GM12878 (cell line): ENCODE results near the gene ALX4. TPM values are rescaled to one million over a fixed set of nuclear protein-coding genes. Genes with fewer than 3 reads are reported as not detected.

ENCODE experiments used
- ATAC-seq: fragments of 200-7000 bp; cut with Tn5 transposase; 3 replicates; pipeline ENCODE4 v1.9.1; 2020; ENCODE audit warnings: mild to moderate bottlenecking, moderate library complexity
- BruUV-seq: library from RNA; stranded (reverse); fragments of 400-500 nt; replicated peaks from 2 replicates; lab custom pipeline; 2021; lab: Mats Ljungman, UMichigan
- CTCF ChIA-PET: fragments of 300-600 bp; sonication (Branson Sonifier 250); formaldehyde crosslinking; extraction: SDS; loops from one replicate; lab custom pipeline; 2021; ENCODE audit warnings: inconsistent platforms; lab: Yijun Ruan, JAX
- POLR2A ChIA-PET: fragments of 350-600 bp; formaldehyde crosslinking; extraction: SDS; loops from one replicate; lab custom pipeline; 2021; ENCODE audit warnings: inconsistent platforms; lab: Charles Lee
- RAD21 ChIA-PET: fragments of 300-600 bp; sonication (Branson Sonifier 250); formaldehyde crosslinking; loops from one replicate; lab custom pipeline; 2023; ENCODE audit warnings: antibody characterized with exemption; ENCODE audit not compliant: unreplicated experiment; lab: Charles Lee
- SMC1A ChIA-PET: fragments of 300-600 bp; sonication (Branson Sonifier 250); formaldehyde crosslinking; loops from one replicate; lab custom pipeline; 2023; ENCODE audit not compliant: unreplicated experiment, uncharacterized antibody; lab: Charles Lee
- DNase-seq: peaks from one replicate; pipeline ENCODE4 v3.0.0-alpha.2; 2011; ENCODE audit warnings: low read depth, low spot score
- FAIRE-seq: peaks from 3 replicates; lab custom pipeline; 2011; peaks lifted over from hg19 to GRCh38; lab: Jason Lieb, UNC
- H2AFZ ChIP-seq: 2 replicates; pipeline ENCODE4 v1.6.0; 2011; ENCODE audit warnings: low read depth, low read length, control low read depth; ENCODE audit not compliant: control insufficient read depth
- H3K27ac ChIP-seq: 2 replicates; pipeline ENCODE4 v1.5.1; 2011; ENCODE audit warnings: control low read depth; ENCODE audit not compliant: control insufficient read depth, insufficient read depth
- H3K27me3 ChIP-seq, 2 experiments: replicated peaks in 1 of 2; 2 replicates each; pipeline versions ENCODE4 v1.6.0 to v1.6.1; 2011; ENCODE audit warnings: low read length in 1 of 2; ENCODE audit not compliant: control insufficient read depth in 2 of 2, insufficient read depth in 2 of 2
- H3K36me3 ChIP-seq, 2 experiments: 2 replicates each; pipeline ENCODE4 v1.5.1; 2011; ENCODE audit warnings: low read length in 1 of 2; ENCODE audit not compliant: control insufficient read depth in 2 of 2, insufficient read depth in 2 of 2
- H3K4me1 ChIP-seq: 2 replicates; pipeline ENCODE4 v1.6.1; 2011; ENCODE audit warnings: mild to moderate bottlenecking, low read length, moderate library complexity, mixed read lengths; ENCODE audit not compliant: control insufficient read depth, insufficient read depth
- H3K4me2 ChIP-seq: 2 replicates; pipeline ENCODE4 v1.6.0; 2011; ENCODE audit warnings: control low read depth; ENCODE audit not compliant: control insufficient read depth, insufficient read depth
- H3K4me3 ChIP-seq: fragments of 200-600 bp; sonication (generic); 2 replicates; pipeline ENCODE4 v1.5.1; 2016
- H3K79me2 ChIP-seq: 2 replicates; pipeline ENCODE4 v1.6.0; 2011; ENCODE audit warnings: low read length; ENCODE audit not compliant: control insufficient read depth, insufficient read depth
- H3K9ac ChIP-seq: 2 replicates; pipeline ENCODE4 v1.8.0; 2011; ENCODE audit warnings: low read length, control low read depth, mixed read lengths; ENCODE audit not compliant: control insufficient read depth, insufficient read depth
- H3K9me3 ChIP-seq: replicated peaks from 3 replicates; pipeline ENCODE4 v1.5.1; 2011; ENCODE audit warnings: mild to moderate bottlenecking, low read length; ENCODE audit not compliant: control insufficient read depth, insufficient read depth
- H4K20me1 ChIP-seq: 2 replicates; pipeline ENCODE4 v1.6.0; 2011; ENCODE audit not compliant: control insufficient read depth, insufficient read depth
- BACH1 ChIP-seq: fragments of 450-650 bp; IDR thresholded peaks from 2 replicates; pipeline ENCODE4 v1.6.1; 2017; ENCODE audit warnings: mild to moderate bottlenecking, borderline replicate concordance
- CEBPB ChIP-seq, 2 experiments: fragments of 150-350 bp in 1 of 2; IDR thresholded peaks; 2 replicates each; pipeline ENCODE4 v1.6.1; 2012 to 2014; ENCODE audit warnings: low read depth in 2 of 2, low read length in 2 of 2, borderline replicate concordance in 1 of 2, inconsistent platforms in 1 of 2
- CHD4 ChIP-seq: fragments of 200-600 bp; sonication (generic); IDR thresholded peaks from 2 replicates; pipeline ENCODE4 v1.6.1; 2016; ENCODE audit warnings: mild to moderate bottlenecking
- ETV6 ChIP-seq, 2 experiments: fragments of 450-650 bp in 1 of 2; IDR thresholded peaks in 1 of 2; conservative IDR thresholded peaks in 1 of 2; 2 replicates each; pipeline ENCODE4 v1.6.1; 2014; ENCODE audit warnings: antibody characterized with exemption in 1 of 2, borderline replicate concordance in 1 of 2, low read depth in 1 of 2, mild to moderate bottlenecking in 1 of 2, moderate library complexity in 1 of 2
- EZH2 ChIP-seq: IDR thresholded peaks from 2 replicates; pipeline ENCODE4 v1.6.1; 2012; ENCODE audit warnings: low read depth, mild to moderate bottlenecking, control low read depth, inconsistent platforms, low read length, borderline replicate concordance; ENCODE audit not compliant: control insufficient read depth
- HDGF ChIP-seq: fragments of 450-650 bp; IDR thresholded peaks from 2 replicates; pipeline ENCODE4 v1.6.1; 2016; ENCODE audit warnings: antibody characterized with exemption
- IKZF2 ChIP-seq, 2 experiments: fragments of 450-650 bp; IDR thresholded peaks; 2 replicates each; pipeline ENCODE4 v1.6.1; 2017; ENCODE audit warnings: mild to moderate bottlenecking in 2 of 2, moderate library complexity in 2 of 2
- MTA2 ChIP-seq: fragments of 450-650 bp; IDR thresholded peaks from 2 replicates; pipeline ENCODE4 v1.6.1; 2016; ENCODE audit warnings: low read depth, mild to moderate bottlenecking, moderate library complexity
- NFYA ChIP-seq: IDR thresholded peaks from 2 replicates; pipeline ENCODE4 v1.6.1; 2011; ENCODE audit warnings: low read depth, mild to moderate bottlenecking, low read length, improper control_type of control experiment, borderline replicate concordance
- NR2C1 ChIP-seq: fragments of 450-650 bp; IDR thresholded peaks from 2 replicates; pipeline ENCODE4 v1.6.1; 2017; ENCODE audit warnings: antibody characterized with exemption, mild to moderate bottlenecking, moderate library complexity
- SMAD5 ChIP-seq: IDR thresholded peaks from 2 replicates; pipeline ENCODE4 v1.6.1; 2016; ENCODE audit warnings: antibody characterized with exemption, low read depth
- TARDBP ChIP-seq: IDR thresholded peaks from 2 replicates; pipeline ENCODE4 v1.6.1; 2016; ENCODE audit warnings: borderline replicate concordance
- ZNF217 ChIP-seq: fragments of 450-650 bp; IDR thresholded peaks from 2 replicates; pipeline ENCODE4 v1.6.1; 2017; ENCODE audit warnings: antibody characterized with exemption, mild to moderate bottlenecking
- WGBS: methylation state at CpG from one replicate; pipeline ENCODE4 v1.1.6; 2016; ENCODE audit warnings: low lambda C conversion rate; ENCODE audit not compliant: insufficient replicate concordance, insufficient coverage; ENCODE audit errors: missing lambda C conversion rate; 5-methylcytosine and 5-hydroxymethylcytosine counted together
- in situ Hi-C: fragments of 300-500 bp; cut with MboI; formaldehyde crosslinking; loops from 9 replicates; pipeline ENCODE4 v1.14.3; 2018; ENCODE audit warnings: mixed read lengths
- intact Hi-C: fragments of 100-400 bp; cut with micrococcal nuclease; formaldehyde crosslinking; loops from one replicate; pipeline ENCODE4 v1.14.2; 2022; ENCODE audit not compliant: unreplicated experiment
- polyA plus RNA-seq, 11 experiments: library from polyadenylated mRNA; depleted of rRNA in 4 of 11; unstranded in 6 of 11; stranded (reverse) in 5 of 11; fragments of >200 nt; fragmentation: Nextera tagmentation in 4 of 11; fragmentation: Illumina TruSeq in 1 of 11; extraction: Ambion mirVana in 4 of 11; extraction: Trizol in 1 of 11; gene quantifications; 1 replicate in 1 of 11; 2 replicates in 10 of 11; pipeline versions ENCODE4 v1.2.1 to v1.2.3, GENCODE V29; 2011 to 2016; ENCODE audit warnings: inconsistent platforms in 2 of 11, missing spikeins in 2 of 11, low read depth in 1 of 11
- total RNA-seq, 4 experiments: library from RNA; depleted of rRNA in 3 of 4; stranded (reverse); fragments of >200 nt in 3 of 4; fragmentation: Illumina TruSeq in 1 of 4; extraction: Trizol in 1 of 4; gene quantifications; 2 replicates each; pipeline versions ENCODE4 v1.2.1 to v1.2.3, GENCODE V29; 2013 to 2021
- TF ChIP-seq, protein P1 (sequence below): fragments of 450-650 bp; IDR thresholded peaks from 2 replicates; pipeline ENCODE4 v1.6.1; 2018; ENCODE audit warnings: mild to moderate bottlenecking, low read depth, moderate library complexity; ENCODE audit not compliant: partially characterized antibody
- TF ChIP-seq, protein P2 (sequence below): IDR thresholded peaks from 2 replicates; pipeline ENCODE4 v1.6.1; 2011; ENCODE audit warnings: borderline replicate concordance, low read depth, mild to moderate bottlenecking, moderate library complexity, low read length; ENCODE audit not compliant: insufficient read depth, poor library complexity, severe bottlenecking
- TF ChIP-seq, protein P3 (sequence below): fragments of 450-650 bp; IDR thresholded peaks from 2 replicates; pipeline ENCODE4 v1.6.1; 2017; ENCODE audit warnings: mild to moderate bottlenecking, moderate library complexity

Gene ALX4
- total and polyA plus RNA-seq, 10 of the 15 experiments (the other 5 are each of a cell fraction or from before 2014, with no cell fraction given), result not detected

DNA sequence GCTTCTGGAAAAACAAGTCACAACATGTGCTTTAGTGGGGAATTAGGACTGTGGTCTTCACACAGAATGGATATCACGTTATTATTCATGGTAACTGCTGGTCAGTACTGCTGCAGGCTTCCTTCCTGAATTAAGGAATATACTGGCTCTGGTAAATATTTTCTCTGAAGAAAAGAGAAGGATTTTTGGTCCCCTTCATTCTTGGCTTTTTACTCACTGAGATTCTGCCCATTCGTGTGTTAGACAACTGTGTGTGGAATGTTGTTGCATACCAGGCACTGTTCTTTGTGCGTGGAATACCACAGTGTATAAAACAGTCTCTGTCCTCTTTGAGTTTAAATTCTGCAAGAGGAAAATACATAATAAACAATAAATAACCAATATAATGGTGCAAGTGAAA is 80.3 kb downstream of the ALX4 start (continued):
- TF ChIP-seq CEBPB (IDR thresholded peaks at IDR 0.05; ENCODE audit: borderline replicate concordance in 1 of 2, low read depth in 2 of 2, low read length in 2 of 2), result no peak
- TF ChIP-seq ETV6 (conservative IDR thresholded peaks at IDR 0.05 in 1 of 2, IDR thresholded peaks at IDR 0.05 in 1 of 2; ENCODE audit: borderline replicate concordance in 1 of 2, low read depth in 1 of 2), result no peak
- TF ChIP-seq, all 136 proteins: peak for 0

DNA sequence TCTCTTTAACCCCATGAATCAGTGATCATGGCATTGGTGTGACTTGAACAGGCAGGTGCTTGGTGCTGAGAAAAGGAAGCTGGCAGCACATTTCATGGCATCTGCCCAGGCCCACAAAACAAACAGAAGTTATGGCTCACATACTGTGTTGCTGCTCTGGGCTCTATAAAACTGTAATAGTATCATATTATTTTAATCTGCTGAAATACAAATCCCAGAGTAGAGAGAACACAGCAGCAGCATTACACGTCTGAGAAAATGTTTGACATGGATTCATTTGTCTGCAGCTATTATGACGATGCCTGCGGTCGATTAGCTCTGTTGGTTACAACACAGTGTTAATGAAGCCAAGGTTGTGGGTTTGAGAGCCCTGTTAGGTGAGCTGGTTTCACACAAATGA is 80.8 kb downstream of the ALX4 start:
- no TSS peak for BruUV-seq
- ChIA-PET CTCF (no interaction called here), SMC1A (interaction anchor here (0.9 to 1.1 kb wide), 2 partner anchors 12 to 50 kb away, joined by 3 read pairs; no protein-coding TSS in a partner anchor), RAD21 (no interaction called here), POLR2A (no interaction called here)
- no peak for DNase-seq
- Histone ChIP-seq H3K36me3 (no peaks in the 10 kb centered on the region; a peak in 1 of 4 replicates), H3K4me3 (no peak overlapping the region), H3K27me3 (no peaks in the 10 kb centered on the region), H3K9ac (no peak overlapping the region), H3K79me2 (no peaks in the 10 kb centered on the region), H4K20me1 (no peaks in the 10 kb centered on the region), H3K4me2 (no peak overlapping the region), H2AFZ (no peak overlapping the region), H3K4me1 (no peaks in the 10 kb centered on the region), H3K27ac (no peak overlapping the region), H3K9me3 (no peaks in the 10 kb centered on the region)
- WGBS, result 99% methylated on average over 4 of the region's 4 CpGs
- intact Hi-C loops (no loop called here), in situ Hi-C loops (no loop called here)
- FAIRE-seq, result no peak
- ATAC-seq, result no peak
- TF ChIP-seq, protein P1, sequence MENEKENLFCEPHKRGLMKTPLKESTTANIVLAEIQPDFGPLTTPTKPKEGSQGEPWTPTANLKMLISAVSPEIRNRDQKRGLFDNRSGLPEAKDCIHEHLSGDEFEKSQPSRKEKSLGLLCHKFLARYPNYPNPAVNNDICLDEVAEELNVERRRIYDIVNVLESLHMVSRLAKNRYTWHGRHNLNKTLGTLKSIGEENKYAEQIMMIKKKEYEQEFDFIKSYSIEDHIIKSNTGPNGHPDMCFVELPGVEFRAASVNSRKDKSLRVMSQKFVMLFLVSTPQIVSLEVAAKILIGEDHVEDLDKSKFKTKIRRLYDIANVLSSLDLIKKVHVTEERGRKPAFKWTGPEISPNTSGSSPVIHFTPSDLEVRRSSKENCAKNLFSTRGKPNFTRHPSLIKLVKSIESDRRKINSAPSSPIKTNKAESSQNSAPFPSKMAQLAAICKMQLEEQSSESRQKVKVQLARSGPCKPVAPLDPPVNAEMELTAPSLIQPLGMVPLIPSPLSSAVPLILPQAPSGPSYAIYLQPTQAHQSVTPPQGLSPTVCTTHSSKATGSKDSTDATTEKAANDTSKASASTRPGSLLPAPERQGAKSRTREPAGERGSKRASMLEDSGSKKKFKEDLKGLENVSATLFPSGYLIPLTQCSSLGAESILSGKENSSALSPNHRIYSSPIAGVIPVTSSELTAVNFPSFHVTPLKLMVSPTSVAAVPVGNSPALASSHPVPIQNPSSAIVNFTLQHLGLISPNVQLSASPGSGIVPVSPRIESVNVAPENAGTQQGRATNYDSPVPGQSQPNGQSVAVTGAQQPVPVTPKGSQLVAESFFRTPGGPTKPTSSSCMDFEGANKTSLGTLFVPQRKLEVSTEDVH, result no peak
- TF ChIP-seq NR2C1 (no peak), MTA2 (no peak), SMAD5 (no peak), TARDBP (no peak), IKZF2 (IDR thresholded peaks at IDR 0.05) (no peak), HDGF (no peak), NFYA (no peak), CHD4 (no peak), EZH2 (no peak), BACH1 (no peak), ZNF217 (no peak)
- TF ChIP-seq, protein P2, sequence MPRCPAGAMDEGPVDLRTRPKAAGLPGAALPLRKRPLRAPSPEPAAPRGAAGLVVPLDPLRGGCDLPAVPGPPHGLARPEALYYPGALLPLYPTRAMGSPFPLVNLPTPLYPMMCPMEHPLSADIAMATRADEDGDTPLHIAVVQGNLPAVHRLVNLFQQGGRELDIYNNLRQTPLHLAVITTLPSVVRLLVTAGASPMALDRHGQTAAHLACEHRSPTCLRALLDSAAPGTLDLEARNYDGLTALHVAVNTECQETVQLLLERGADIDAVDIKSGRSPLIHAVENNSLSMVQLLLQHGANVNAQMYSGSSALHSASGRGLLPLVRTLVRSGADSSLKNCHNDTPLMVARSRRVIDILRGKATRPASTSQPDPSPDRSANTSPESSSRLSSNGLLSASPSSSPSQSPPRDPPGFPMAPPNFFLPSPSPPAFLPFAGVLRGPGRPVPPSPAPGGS, result no peak
- TF ChIP-seq, protein P3, sequence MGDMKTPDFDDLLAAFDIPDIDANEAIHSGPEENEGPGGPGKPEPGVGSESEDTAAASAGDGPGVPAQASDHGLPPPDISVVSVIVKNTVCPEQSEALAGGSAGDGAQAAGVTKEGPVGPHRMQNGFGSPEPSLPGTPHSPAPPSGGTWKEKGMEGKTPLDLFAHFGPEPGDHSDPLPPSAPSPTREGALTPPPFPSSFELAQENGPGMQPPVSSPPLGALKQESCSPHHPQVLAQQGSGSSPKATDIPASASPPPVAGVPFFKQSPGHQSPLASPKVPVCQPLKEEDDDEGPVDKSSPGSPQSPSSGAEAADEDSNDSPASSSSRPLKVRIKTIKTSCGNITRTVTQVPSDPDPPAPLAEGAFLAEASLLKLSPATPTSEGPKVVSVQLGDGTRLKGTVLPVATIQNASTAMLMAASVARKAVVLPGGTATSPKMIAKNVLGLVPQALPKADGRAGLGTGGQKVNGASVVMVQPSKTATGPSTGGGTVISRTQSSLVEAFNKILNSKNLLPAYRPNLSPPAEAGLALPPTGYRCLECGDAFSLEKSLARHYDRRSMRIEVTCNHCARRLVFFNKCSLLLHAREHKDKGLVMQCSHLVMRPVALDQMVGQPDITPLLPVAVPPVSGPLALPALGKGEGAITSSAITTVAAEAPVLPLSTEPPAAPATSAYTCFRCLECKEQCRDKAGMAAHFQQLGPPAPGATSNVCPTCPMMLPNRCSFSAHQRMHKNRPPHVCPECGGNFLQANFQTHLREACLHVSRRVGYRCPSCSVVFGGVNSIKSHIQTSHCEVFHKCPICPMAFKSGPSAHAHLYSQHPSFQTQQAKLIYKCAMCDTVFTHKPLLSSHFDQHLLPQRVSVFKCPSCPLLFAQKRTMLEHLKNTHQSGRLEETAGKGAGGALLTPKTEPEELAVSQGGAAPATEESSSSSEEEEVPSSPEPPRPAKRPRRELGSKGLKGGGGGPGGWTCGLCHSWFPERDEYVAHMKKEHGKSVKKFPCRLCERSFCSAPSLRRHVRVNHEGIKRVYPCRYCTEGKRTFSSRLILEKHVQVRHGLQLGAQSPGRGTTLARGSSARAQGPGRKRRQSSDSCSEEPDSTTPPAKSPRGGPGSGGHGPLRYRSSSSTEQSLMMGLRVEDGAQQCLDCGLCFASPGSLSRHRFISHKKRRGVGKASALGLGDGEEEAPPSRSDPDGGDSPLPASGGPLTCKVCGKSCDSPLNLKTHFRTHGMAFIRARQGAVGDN, result no peak
